GM18951 (cell line): ENCODE data around the gene AMN.

Experiments used
- POLR2A ChIP-seq: IDR thresholded peaks from 4 replicates; pipeline ENCODE4 v1.6.1; 2011; ENCODE audit warnings: mild to moderate bottlenecking; ENCODE audit not compliant: insufficient read length, insufficient read depth; ENCODE audit errors: extremely low read depth
- in situ Hi-C: fragments of 300-500 bp; cut with MboI; formaldehyde crosslinking; loops from one replicate; pipeline ENCODE4 v1.12.0; 2022; ENCODE audit warnings: low sequenced_read_pairs, mixed read lengths, inconsistent platforms; ENCODE audit not compliant: unreplicated experiment

Gene AMN

DNA sequence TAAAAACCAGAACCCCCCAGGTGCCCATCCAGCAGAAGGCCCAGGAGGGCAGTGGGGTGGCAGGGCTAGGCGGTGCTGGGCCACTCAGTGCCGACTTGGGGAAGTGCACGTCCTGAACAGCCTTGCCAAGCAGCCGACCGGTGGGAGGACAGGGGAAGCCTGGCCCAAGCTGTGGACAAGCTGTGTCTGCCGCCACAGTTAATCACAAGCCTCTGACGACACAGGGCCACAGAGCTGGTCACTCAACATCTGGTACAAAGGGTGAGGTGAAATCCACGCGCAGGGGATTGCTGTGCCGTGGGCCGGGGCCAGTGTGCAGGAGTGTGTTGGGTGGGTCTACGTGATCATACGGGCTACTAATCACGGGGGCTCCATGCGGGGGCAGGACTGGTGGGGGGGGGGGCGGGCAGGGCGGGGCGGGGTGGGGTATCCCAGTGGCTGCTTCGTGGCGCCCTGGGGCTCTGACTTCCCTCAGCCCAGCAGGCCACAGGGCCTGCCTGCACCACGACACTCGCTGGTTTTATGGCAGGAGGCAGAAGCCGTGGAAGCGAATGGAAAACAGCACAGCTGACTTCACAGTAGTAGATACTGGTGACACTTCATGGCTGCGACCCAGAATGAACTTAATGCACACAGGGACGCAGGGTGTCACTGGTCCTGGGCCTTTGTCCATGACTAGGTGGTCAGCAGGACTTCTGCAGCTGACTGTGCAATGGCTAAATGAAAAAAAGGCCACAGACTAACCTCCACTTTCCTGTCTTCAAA lies 10.2 kb downstream of the AMN start:
- in situ Hi-C loops, result no loop called here
- TF ChIP-seq POLR2A, result no peak

DNA sequence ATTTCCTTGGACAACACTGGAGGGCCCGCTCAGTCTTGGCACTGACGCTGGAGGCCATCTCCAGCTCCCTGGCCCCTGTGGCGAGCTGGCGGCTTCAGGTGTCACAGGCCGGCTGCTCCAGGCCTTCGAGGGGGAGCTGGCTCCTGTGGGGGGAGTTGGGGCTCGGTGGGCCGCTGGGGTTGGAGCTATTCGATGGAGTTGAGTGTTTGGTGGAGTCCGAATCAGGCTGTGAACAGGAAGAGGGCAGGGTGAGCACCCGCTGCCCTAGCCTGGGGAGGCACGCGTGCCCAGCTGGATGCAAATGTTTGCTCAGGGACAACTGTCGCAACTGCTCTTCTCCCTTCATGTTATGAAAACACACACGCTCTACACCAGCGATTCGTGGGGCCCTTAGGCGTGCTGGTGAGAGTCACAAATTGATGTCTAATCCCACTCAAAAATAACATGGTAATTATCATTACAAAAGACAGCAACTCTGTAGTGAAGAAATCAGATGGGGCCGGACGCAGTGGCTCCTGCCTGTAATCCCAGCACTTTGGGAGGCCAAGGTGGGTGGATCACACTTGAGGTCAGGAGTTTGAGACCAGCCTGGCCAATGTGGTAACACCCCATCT lies 11.3 kb downstream of the AMN start:
- TF ChIP-seq POLR2A, result no peak
- in situ Hi-C loops, result no loop called here

DNA sequence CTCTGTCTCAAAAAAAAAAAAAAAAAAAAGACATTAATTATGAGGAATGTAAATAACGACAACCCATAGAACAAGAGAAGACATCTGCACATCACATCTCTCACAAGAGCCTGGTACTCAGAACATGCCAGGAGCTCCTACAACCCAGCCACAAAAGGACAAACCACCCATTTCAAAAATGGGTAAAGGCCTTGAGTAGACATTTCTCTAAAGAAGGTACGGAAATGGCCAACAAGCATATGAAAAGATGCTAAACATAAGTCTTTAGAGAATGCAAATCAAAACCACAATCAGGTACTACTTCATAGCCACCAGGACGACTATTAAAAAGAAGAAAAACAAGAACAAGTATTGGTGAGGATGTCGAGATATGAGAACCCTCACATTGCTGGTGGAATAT lies 13.3 kb downstream of the AMN start:
- in situ Hi-C loops, result no loop called here
- TF ChIP-seq POLR2A, result no peak

DNA sequence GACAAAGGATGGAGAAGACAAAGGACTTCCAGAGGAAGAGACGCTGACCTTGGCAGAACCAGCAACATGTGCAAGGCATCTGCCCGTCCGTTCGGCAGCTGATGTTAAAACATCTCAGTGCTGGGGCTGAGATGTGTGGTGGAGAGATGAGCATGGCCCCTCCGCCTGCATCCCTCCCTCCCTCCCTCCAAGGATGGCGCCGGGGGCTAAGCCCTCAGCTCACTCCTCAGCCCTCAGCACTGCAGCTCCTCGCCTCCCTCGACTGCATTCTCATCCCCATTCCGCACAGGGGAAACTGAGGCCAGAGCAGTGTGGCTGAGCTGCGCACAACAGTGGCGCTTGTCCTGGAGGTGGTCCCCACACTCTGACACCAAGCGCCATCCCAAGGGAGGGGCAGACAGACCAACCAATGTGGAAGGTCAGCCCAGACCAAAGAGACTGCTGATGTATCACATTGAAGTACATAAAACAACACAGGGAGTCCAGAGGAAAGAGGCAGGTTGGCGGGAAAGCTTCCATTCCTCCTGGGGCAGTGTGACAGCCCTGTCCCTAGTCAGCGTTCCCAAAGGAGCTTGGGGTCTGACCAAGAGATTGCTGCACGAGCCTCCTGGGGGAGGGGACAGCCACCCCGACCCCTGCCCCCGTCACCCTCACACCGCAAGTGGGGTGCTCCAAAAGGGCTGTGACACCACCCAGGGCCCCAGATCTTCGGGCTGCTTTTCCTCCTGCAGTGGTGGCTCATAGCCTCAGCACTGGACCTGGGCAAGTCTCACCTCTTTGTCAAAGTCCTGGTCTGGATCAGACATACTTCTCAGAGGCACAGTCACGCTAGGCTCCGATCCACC lies 15.1 kb downstream of the AMN start:
- TF ChIP-seq POLR2A, result no peak
- in situ Hi-C loops, result no loop called here

DNA sequence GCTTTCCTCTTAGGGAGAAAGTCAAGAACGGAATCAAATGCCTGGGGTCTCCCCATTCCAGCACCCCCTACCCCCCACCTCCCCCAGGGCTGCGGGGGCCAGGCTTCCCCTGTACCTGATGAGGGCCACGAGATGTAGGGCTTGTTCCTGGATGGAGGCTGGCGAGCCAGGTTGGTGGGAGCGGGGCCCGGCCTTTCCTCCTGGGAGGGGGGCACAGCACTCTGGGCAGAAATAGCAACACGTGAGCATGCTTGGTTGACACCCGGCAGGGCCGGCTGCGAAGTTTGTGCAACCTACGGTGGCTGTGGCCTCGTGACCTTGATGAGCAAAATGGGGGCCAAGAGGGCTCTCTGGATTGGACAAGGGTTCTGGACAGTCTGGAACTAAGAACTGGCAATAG lies 15.7 kb downstream of the AMN start:
- TF ChIP-seq POLR2A, result no peak
- in situ Hi-C loops, result no loop called here

DNA sequence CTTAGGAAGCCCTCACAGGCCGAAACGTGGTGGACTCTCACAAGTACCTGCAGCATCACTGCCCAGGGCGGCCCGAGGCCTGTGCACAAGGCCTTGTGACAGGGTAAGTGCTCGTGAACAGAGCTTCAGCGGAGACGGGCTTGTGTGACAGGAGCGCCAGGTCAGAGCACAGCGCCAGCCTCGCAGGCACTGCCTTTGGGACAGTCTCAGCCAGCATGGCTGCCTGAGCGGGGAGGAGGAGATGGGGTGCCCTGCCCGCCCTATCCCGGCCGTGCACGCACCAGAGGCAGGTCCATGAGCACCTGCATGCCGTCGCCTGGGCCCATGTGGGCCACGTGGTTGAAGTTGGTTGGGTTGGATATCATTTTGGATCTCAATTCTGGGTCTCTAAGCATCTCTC lies 16.9 kb downstream of the AMN start:
- in situ Hi-C loops, result no loop called here
- TF ChIP-seq POLR2A, result no peak

DNA sequence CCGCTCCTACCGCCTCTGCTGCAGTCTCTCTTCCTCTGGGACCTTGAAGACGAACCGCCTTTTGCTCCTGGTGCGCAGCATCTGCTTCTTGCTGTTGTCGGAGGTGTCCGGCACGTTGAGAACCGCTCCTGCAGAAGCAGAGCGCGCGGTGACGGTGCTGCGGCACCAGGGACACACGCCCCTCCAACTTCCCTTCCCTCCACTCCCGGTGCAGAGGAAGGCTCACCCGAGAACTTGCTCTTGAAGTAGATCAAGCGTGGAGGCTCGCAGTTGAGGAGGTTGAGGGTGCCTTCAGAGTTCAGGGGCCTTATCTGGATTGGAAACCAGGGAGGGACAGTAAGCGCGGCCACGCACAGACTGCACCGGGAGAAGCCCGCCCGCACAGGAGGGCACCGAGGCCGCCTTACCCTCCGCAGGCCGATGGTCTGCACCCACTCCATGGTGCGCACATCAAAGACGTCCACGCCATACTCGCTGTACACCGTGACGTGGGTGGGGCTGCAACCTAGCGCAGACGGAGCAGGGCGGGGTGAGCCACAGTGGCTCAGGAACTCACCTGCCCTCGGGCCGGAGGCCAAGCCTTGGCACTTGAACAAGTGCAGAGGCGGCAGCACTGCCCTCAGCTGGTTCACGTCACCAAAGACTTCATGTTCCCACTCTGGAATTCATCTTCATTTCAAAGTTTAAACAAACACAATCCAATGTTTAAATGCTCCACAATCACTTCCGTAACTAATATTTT lies 17.5 kb downstream of the AMN start:
- in situ Hi-C loops, result no loop called here
- no peak for TF ChIP-seq POLR2A

DNA sequence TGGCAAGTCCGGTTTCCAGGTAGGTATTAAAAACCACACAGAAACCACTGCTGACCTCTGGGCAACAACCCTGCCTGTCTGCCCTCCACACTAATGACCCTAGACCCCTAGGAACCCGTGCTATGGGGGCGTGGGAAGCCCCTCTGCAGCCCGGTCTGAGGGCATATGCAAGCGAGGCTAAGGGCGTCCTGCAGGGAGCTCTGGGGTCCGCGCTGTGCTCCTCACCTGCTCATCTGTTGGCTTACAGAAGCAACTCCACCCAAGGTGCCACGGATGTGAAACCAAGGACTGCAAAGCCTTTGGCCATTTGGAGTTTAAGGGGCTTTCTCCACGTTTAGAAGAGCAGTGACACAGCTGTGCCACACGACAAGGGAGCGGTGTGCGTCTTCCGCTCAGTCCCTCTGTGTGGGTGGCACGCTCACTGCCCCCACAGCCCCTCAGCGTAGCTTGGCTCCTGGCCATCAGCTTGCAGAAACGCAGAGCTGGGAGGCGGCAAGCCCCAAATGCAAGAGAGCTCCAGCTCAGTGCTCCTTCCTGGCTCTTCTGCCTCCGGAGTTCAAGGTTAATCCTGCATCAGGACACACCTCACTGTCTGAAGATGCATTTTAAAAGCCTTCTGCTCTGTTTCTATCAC lies 18.4 kb downstream of the AMN start:
- TF ChIP-seq POLR2A, result no peak
- in situ Hi-C loops, result no loop called here

DNA sequence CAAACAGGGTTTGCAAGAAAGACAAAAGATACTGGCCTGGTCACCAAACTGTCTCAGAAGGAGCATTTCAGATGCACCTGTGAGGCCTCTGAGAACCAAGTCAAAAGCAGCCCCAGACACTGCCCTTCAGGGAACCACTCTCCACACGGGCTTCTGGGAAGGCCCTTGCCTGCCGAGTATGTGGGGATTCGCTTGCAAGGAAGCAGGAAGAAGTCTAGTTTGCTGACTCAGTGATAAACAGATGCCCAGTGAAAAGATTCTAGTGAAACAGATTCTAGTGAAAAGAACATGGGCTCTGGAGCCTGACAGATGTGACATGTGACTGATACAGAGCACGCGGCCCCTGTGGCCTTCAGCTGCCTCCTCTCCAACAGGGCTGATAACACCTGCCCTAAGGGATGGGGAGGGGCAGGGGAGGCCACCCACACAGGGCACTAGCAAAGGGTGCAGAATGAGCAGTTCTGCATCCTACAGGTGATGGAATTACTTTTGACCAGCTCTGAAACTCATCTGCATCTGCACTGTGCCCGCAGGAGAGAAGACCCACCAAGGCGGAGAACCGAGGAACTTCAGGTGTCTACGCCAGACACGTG lies 19.1 kb downstream of the AMN start:
- in situ Hi-C loops, result no loop called here
- TF ChIP-seq POLR2A, result no peak

DNA sequence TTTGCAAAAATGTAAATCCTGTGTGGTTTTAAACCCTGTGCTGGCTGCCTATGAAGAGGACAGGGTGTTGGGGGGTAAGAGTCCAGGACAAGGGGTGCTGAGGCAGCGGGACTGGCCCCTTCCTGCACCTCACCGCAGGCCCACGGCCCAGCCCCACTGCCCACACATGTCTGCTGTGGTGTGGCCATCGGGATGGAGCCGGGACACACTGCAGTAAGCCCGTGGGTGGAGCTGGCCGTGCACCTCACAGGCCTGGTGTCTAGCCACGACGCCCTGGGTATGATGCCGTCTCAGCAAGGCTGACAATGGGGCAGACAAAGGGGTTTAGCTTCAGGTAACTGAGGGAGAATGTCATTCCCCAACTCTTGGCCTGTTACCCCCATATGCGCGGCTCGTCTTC lies 19.6 kb downstream of the AMN start:
- in situ Hi-C loops, result no loop called here
- TF ChIP-seq POLR2A, result no peak

DNA sequence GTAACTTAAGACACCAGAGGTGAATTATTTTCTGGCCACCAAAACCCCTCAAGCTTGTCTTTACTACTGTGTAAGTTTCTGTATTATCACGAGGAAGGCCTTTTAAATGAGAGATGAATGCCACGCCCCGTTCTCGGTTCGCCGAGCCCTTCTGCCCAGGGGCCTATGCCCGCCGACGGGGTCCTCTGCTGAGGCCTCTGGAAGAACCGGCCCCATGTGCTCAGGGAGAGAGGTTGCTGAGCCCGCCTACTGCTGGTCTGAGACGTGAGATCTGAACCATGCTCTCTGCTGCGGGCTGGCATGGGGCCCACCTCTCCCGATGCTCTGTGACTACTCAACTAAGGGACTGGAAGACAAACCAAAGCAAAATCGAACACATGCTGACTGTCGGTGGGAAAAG lies 21.0 kb downstream of the AMN start:
- in situ Hi-C loops, result no loop called here
- TF ChIP-seq POLR2A, result no peak

DNA sequence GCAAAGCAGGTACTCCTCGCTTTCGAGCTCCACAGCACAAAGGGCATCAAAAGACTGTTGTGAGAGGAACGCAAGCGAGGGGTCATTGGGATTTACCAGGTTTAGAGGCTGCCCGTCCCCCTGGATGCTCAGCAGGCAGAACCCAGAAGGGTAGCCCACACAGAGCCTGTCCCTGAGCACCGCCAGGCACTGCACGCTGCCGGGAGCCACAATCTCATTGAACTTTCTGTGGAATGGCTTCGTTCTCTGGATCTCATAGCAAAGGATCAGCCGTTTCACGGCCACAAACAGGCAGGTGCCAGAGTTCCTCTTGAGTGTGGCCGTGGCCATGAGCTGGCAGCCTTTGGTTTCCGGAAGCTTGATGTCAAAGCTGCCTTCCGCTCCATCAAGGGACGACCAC lies 21.5 kb downstream of the AMN start:
- TF ChIP-seq POLR2A, result no peak
- in situ Hi-C loops, result no loop called here
